AG04450 (cell line): Measurements from ENCODE around the gene LTBP1. TPM values are rescaled to one million over a fixed set of nuclear protein-coding genes. Genes with fewer than 3 reads are reported as not detected.

Experiments used
- CTCF ChIA-PET: fragments of 300-600, 350-600 bp; formaldehyde crosslinking; extraction: SDS; loops from one replicate; lab custom pipeline; 2022; ENCODE audit warnings: antibody characterized with exemption, inconsistent platforms; lab: Charles Lee
- POLR2A ChIA-PET: fragments of 350-600 bp; formaldehyde crosslinking; extraction: SDS; loops from one replicate; lab custom pipeline; 2021; ENCODE audit warnings: antibody characterized with exemption, inconsistent platforms; lab: Yijun Ruan, JAX
- DNase-seq: peaks from one replicate; pipeline ENCODE4 v3.0.0-alpha.2; 2011; ENCODE audit warnings: low read depth, low spot score
- H3K27ac ChIP-seq: one replicate; pipeline ENCODE4 v1.5.1; 2012; ENCODE audit warnings: low read depth, low read length, control low read depth
- H3K27me3 ChIP-seq: one replicate; pipeline ENCODE4 v1.6.0; 2012; ENCODE audit warnings: low read length; ENCODE audit not compliant: control insufficient read depth, insufficient read depth
- H3K4me3 ChIP-seq: 2 replicates; pipeline ENCODE4 v1.5.1; 2011; ENCODE audit warnings: mild to moderate bottlenecking, low read depth, low read length, control low read depth
- H3K9me3 ChIP-seq: 2 replicates; pipeline ENCODE4 v1.5.1; 2012; ENCODE audit warnings: low read length; ENCODE audit not compliant: control insufficient read depth, insufficient read depth
- polyA plus RNA-seq: library from polyadenylated mRNA; depleted of rRNA; stranded (reverse); fragments of >200 nt; gene quantifications from 2 replicates; pipeline ENCODE4 v1.2.3, GENCODE V29; 2011
- TF ChIP-seq, protein P1 (sequence below): IDR thresholded peaks from 2 replicates; pipeline ENCODE4 v1.5.1; 2011; ENCODE audit warnings: low read depth, low read length, control low read depth, inconsistent platforms

Gene LTBP1
- polyA plus RNA-seq, 1 experiment = 517 TPM

DNA sequence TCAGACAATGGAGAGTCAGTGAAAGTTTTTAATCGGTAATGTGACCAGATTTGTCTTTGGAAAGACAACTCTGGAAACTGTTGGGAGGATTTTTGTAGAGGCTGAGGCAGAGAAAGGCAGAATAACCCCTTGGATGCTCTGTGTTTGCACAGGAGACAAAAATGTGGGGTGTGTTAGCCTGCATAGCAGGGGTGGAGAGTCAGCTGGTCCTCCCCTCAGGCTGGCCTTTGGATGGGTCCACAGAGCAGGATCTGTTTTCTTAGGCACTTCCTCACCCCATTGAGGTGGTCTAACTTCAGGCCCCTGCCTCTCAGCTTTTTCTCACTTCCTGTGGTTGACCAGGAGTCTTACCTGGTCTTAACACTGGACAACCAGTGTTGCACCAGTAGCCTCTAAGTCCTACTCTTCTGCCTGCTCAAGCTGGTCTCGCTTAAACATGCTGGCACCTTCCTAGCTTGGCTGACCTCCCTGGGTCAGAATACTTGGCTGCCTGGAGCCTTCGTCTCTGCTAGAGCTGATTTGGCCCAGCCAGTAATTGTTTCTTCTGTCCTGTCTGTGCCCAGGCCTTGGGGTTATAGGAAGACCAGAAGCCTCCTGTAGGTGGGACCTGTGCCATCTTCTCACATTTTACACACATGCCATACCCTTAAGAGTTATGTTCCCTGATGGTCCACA is 269.9 kb downstream of the LTBP1 start:
- TF ChIP-seq, protein P1, sequence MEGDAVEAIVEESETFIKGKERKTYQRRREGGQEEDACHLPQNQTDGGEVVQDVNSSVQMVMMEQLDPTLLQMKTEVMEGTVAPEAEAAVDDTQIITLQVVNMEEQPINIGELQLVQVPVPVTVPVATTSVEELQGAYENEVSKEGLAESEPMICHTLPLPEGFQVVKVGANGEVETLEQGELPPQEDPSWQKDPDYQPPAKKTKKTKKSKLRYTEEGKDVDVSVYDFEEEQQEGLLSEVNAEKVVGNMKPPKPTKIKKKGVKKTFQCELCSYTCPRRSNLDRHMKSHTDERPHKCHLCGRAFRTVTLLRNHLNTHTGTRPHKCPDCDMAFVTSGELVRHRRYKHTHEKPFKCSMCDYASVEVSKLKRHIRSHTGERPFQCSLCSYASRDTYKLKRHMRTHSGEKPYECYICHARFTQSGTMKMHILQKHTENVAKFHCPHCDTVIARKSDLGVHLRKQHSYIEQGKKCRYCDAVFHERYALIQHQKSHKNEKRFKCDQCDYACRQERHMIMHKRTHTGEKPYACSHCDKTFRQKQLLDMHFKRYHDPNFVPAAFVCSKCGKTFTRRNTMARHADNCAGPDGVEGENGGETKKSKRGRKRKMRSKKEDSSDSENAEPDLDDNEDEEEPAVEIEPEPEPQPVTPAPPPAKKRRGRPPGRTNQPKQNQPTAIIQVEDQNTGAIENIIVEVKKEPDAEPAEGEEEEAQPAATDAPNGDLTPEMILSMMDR = no peak
- H3K9me3 ChIP-seq = no peaks in the 10 kb centered on the region
- no peak for DNase-seq
- no peak overlapping the region for H3K4me3 ChIP-seq
- POLR2A ChIA-PET = no interaction called here
- CTCF ChIA-PET = no interaction called here
- no peaks in the 10 kb centered on the region for H3K27me3 ChIP-seq
- peak overlapping the region; percentile 94 for H3K27ac ChIP-seq

DNA sequence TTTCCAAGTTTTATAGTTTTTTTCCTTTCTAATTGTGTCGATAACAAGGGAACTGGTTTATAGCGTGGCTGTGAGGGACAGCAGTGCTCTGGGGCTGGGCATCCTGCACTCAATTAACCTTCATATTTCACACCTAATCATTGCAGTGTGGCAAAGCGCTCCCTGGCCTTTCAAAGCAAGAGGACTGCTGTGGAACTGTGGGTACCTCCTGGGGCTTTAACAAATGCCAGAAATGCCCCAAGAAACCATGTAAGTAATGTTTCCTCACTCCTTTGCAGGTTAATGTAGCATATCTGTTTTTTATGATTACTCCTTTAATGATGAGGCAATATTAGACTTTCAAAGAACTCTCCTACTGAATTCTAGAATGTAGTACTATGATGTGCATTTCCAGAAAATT is 270.7 kb downstream of the LTBP1 start:
- Histone ChIP-seq H3K4me3 (no peak overlapping the region), H3K27me3 (no peaks in the 10 kb centered on the region), H3K27ac (no peak overlapping the region), H3K9me3 (no peaks in the 10 kb centered on the region)
- CTCF ChIA-PET = no interaction called here
- TF ChIP-seq, protein P1 = no peak
- POLR2A ChIA-PET = no interaction called here
- no peak for DNase-seq

DNA sequence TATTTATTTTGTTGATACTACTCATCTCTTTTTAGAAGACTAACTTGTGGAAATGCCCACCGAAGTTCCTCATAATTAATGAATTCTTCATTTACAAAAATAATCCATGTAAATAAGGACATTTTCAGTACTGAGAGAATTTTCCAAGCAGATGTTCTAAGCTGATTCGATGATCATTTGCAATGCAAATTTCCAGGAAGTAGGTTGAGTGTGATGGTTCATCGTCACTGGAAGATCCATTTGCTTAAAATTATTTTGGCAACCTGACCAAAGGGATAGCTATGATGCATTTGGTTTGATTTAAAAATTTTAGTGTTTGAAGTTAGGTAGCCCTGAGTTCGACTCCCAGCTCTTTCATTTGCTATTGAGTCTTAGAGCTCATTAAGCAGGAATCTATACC is 272.4 kb downstream of the LTBP1 start:
- no peak for DNase-seq
- Histone ChIP-seq H3K27ac (no peak overlapping the region), H3K9me3 (no peaks in the 10 kb centered on the region), H3K27me3 (no peaks in the 10 kb centered on the region), H3K4me3 (no peak overlapping the region)
- CTCF ChIA-PET = interaction anchor here (0.7 kb wide), 1 partner anchor 62 kb away, joined by 3 read pairs; no protein-coding TSS in a partner anchor
- POLR2A ChIA-PET = no interaction called here
- TF ChIP-seq, protein P1 = no peak

DNA sequence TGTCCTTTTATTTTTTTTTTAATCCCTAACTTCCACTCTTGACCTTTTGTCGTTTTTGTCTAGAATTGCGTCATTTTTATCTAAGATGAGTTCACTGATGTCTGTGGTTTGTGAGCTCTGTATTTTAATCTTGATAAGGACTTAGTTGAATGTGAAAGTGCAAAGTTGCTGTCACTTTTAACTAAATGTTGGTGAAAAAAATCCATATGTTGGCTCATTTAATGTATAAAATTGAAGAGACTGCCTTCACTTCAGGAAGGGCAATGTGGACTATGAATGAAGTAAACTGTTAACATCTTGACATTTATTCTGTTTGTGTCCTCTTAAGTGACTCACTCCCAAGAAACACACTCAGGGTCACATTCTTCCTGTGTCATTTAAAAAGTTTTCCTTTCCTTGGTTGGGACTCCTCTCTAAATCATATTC is 273.1 kb downstream of the LTBP1 start:
- ChIA-PET CTCF (interaction anchor here (0.6 kb wide), 1 partner anchor 390 kb away, joined by 5 read pairs; no protein-coding TSS in a partner anchor), POLR2A (no interaction called here)
- Histone ChIP-seq H3K27me3 (no peaks in the 10 kb centered on the region), H3K27ac (no peak overlapping the region), H3K4me3 (no peak overlapping the region), H3K9me3 (no peaks in the 10 kb centered on the region)
- TF ChIP-seq, protein P1 = no peak
- DNase-seq = no peak

DNA sequence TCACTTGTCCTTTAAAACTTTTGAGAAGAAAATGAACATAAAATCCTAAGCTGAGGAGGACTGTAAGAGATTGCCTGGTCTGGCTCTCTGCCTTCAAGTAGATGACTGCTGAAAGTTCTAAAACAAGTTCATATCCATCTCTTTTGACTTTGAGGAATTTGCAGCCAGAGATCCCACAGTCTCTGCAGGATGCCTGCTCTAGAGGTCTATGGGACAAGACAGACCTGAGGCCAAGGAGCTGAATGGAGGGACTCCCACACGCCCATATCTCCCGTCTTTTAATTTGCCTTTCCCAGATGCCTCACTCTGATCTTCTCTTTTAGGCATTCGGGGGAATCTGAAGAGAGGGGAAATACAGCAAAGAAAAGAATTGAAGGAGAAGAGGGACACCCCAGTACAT is 273.8 kb downstream of the LTBP1 start:
- CTCF ChIA-PET = no interaction called here
- H3K27me3 ChIP-seq = no peaks in the 10 kb centered on the region
- DNase-seq = no peak
- H3K4me3 ChIP-seq = no peak overlapping the region
- POLR2A ChIA-PET = no interaction called here
- TF ChIP-seq, protein P1 = no peak
- H3K9me3 ChIP-seq = no peaks in the 10 kb centered on the region
- no peak overlapping the region for H3K27ac ChIP-seq
